Fibroblast of the aortic adventitia (primary cell): Measurements from ENCODE around the gene NRCAM. TPM values are rescaled to one million over a fixed set of nuclear protein-coding genes. Genes with fewer than 3 reads are reported as not detected.

Source experiments
- DNase-seq: peaks from one replicate; pipeline ENCODE4 v3.0.0-alpha.2; 2010; ENCODE audit warnings: low read depth
- H3K4me3 ChIP-seq: 2 replicates; pipeline ENCODE4 v1.5.1; 2011; ENCODE audit warnings: low read depth, mild to moderate bottlenecking, control low read depth, low read length, moderate library complexity
- CTCF ChIP-seq: IDR thresholded peaks from 2 replicates; pipeline ENCODE4 v1.5.1; 2011; ENCODE audit warnings: mild to moderate bottlenecking, low read length, control low read depth, inconsistent platforms; ENCODE audit not compliant: insufficient read depth
- total RNA-seq: library from RNA; depleted of rRNA; stranded (reverse); fragments of >200 nt; gene quantifications from 2 replicates; pipeline ENCODE4 v1.2.3, GENCODE V29; 2012; ENCODE audit warnings: low replicate concordance

NRCAM gene
- total RNA-seq, 1 donor = 2.3 TPM

- no peak for DNase-seq
- no peak overlapping the region for H3K4me3 ChIP-seq
- TF ChIP-seq CTCF = peak; percentile 41
Observed at GRCh38 chr7:108109221-108109908, 346.9 kb downstream of the NRCAM start.

- DNase-seq = no peak
- no peak overlapping the region for H3K4me3 ChIP-seq
- no peak for TF ChIP-seq CTCF
Observed at GRCh38 chr7:108108131-108108530, 348.1 kb downstream of the NRCAM start.

DNA sequence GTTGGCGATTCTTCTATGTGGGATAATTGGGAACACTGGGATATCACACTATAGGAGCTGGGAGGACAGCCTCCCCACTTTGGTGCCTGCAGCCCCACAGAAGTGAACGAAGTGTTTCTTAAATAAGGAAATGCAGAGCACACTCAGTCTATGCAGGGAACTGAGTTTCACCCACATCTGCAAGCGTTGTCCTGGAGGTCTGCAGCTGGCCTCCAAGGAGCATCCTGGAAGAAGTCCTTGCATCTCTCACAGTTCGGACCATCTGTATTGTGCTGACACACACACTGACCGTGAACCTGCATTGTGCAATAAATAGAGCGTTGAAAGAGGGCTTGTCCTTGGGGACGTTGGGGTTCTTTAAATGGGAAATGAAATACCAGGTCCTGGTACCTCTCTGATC, 351.9 kb downstream of the NRCAM start:
- no peak for DNase-seq
- no peak for TF ChIP-seq CTCF
- no peak overlapping the region for H3K4me3 ChIP-seq

DNA sequence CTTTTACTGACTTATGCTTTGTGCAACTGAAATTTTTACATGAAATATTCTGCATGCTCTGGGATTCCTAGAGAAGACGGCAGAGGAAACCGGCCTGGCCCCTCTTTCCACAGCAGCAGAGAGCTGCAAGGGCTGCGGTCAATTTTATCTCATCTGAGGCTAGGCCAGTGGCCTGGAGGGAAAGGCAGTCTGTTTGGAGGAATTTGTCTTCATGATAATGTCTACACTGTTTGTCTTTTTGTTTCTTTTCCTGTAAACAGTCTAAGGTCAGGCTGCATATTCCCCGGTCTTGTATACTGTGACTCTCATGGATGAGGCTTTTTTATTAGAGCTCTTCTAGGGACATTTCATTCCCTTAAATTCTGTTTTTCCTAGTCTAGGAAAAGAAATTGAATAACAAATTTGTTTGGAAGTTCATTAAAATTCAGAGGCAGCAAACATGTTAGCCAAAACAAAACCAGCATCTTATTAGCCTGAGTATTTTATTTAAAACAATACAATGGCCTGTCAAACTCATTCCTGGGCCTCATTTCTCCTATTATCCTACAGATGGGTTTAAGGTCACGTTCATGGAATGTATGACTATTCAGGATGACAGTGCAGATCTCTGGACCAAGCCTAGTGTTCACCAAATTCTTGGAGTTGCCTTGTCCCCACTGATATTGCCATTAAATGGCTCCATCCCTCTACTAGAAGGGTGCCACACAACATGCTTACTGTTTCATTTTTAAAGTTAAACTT, 352.5 kb downstream of the NRCAM start:
- no peak for TF ChIP-seq CTCF
- H3K4me3 ChIP-seq = no peak overlapping the region
- DNase-seq = peak; percentile 48

- no peak for DNase-seq
- TF ChIP-seq CTCF = no peak
- H3K4me3 ChIP-seq = no peak overlapping the region
Observed at GRCh38 chr7:108102671-108103312, 353.4 kb downstream of the NRCAM start.

DNA sequence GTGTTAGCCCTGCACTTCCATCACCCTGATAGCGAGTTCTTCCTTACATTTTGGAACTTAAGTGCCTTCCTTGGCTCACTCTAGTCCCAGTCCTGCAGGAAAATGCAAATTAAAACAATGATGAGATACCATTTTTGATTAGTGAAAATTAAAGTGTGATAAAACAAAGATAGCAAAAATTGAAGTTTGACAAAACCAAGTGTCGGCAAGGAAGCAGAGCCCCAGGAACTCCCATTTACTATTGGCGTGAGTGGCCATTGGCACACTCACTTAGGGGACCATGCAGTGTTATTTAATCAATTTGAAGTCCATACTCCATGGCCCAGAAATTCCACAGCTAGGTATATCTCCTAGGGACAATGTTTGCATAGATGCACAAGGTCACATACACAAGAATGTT, 354.5 kb downstream of the NRCAM start:
- no peak overlapping the region for H3K4me3 ChIP-seq
- no peak for TF ChIP-seq CTCF

More for the DNA sequence above, 354.5 kb downstream of the NRCAM start:
- no peak for DNase-seq
